ENCODE data around the gene TCFL5. TPM values are rescaled to one million over a fixed set of nuclear protein-coding genes. Genes with fewer than 3 reads are reported as not detected.
A peak's percentile ranks its signal among the peaks of the same experiment; 100 is the strongest.

TCFL5 gene
- total RNA-seq, 1 experiment from 2014 or later = 10.8 TPM

GRCh38 chr20:62820208-62820961 lies 41.2 kb downstream of the TCFL5 start:
- peaks cover 7% of the 10 kb centered on the region for H3K4me1 Mint-ChIP-seq (ENCODE audit: insufficient read depth, unreplicated experiment)
- POLR2A ChIA-PET = interaction anchor here (0.6 kb wide), 1 partner anchor 868 kb away, joined by 3 read pairs; no protein-coding TSS in a partner anchor
- CTCF ChIA-PET = interaction anchor here (0.6 to 4.8 kb wide), 2 partner anchors 12 to 205 kb away, joined by 3 to 25 read pairs; no protein-coding TSS in a partner anchor
- intact Hi-C loops (cut with micrococcal nuclease) = loop anchor here (5.0 kb wide), 1 partner anchor 42 kb away; the partner anchor contains the start of gene TCFL5
- H3K4me3 Mint-ChIP-seq (ENCODE audit: unreplicated experiment) = no peak overlapping the region
- H3K36me3 Mint-ChIP-seq (ENCODE audit: insufficient read depth, unreplicated experiment) = no peaks in the 10 kb centered on the region
- no peak overlapping the region for H3K27ac Mint-ChIP-seq (ENCODE audit: low read depth, unreplicated experiment)
- H3K9me3 Mint-ChIP-seq (ENCODE audit: unreplicated experiment) = no peaks in the 10 kb centered on the region
- no peaks in the 10 kb centered on the region for H3K27me3 Mint-ChIP-seq (ENCODE audit: insufficient read depth, unreplicated experiment)
- BruUV-seq (replicated peaks) = no TSS peak
- no peak for TF ChIP-seq CTCF (IDR thresholded peaks at IDR 0.05; ENCODE audit: unreplicated experiment)
- DNase-seq (ENCODE audit: unreplicated experiment) = peak; percentile 38

- no peak overlapping the region for H3K4me3 Mint-ChIP-seq (ENCODE audit: unreplicated experiment)
Measured at GRCh38 chr20:62819494-62820174, 42.0 kb downstream of the TCFL5 start.

GRCh38 chr20:62818592-62819493 lies 42.8 kb downstream of the TCFL5 start:
- H3K4me1 Mint-ChIP-seq (ENCODE audit: insufficient read depth, unreplicated experiment) = peaks cover 7% of the 10 kb centered on the region
- ChIA-PET CTCF (interaction anchor here (0.6 to 4.8 kb wide), 3 partner anchors 11 to 517 kb away, joined by 3 to 25 read pairs (median 3); no protein-coding TSS in a partner anchor), POLR2A (interaction anchor here (1.1 to 1.2 kb wide), 4 partner anchors 20 to 36 kb away, joined by 3 to 4 read pairs (median 3); partner anchors contain the start of gene MRGBP)
- H3K9me3 Mint-ChIP-seq (ENCODE audit: unreplicated experiment) = no peaks in the 10 kb centered on the region
- intact Hi-C loops (cut with micrococcal nuclease) = no loop called here
- H3K27me3 Mint-ChIP-seq (ENCODE audit: insufficient read depth, unreplicated experiment) = no peaks in the 10 kb centered on the region
- peak; percentile 77 for DNase-seq (ENCODE audit: unreplicated experiment)
- no peak overlapping the region for H3K4me3 Mint-ChIP-seq (ENCODE audit: unreplicated experiment)
- no peaks in the 10 kb centered on the region for H3K36me3 Mint-ChIP-seq (ENCODE audit: insufficient read depth, unreplicated experiment)
- BruUV-seq (replicated peaks) = no TSS peak
- peak overlapping the region; percentile 35 for H3K27ac Mint-ChIP-seq (ENCODE audit: low read depth, unreplicated experiment)
- TF ChIP-seq CTCF (IDR thresholded peaks at IDR 0.05; ENCODE audit: unreplicated experiment) = no peak

More at GRCh38 chr20:62819494-62820174, 42.0 kb downstream of the TCFL5 start:
- H3K36me3 Mint-ChIP-seq (ENCODE audit: insufficient read depth, unreplicated experiment) = no peaks in the 10 kb centered on the region
- CTCF ChIA-PET = interaction anchor here (0.6 to 4.8 kb wide), 2 partner anchors 11 to 205 kb away, joined by 3 to 25 read pairs; no protein-coding TSS in a partner anchor
- H3K27me3 Mint-ChIP-seq (ENCODE audit: insufficient read depth, unreplicated experiment) = no peaks in the 10 kb centered on the region
- DNase-seq (ENCODE audit: unreplicated experiment) = peak; percentile 50
- POLR2A ChIA-PET = interaction anchor here (1.2 kb wide), 2 partner anchors 19 to 36 kb away, joined by 3 to 4 read pairs; no protein-coding TSS in a partner anchor
- no TSS peak for BruUV-seq (replicated peaks)
- intact Hi-C loops (cut with micrococcal nuclease) = loop anchor here (5.0 kb wide), 1 partner anchor 43 kb away; the partner anchor contains the start of gene TCFL5
- no peaks in the 10 kb centered on the region for H3K9me3 Mint-ChIP-seq (ENCODE audit: unreplicated experiment)
- H3K4me1 Mint-ChIP-seq (ENCODE audit: insufficient read depth, unreplicated experiment) = peaks cover 7% of the 10 kb centered on the region
- no peak overlapping the region for H3K27ac Mint-ChIP-seq (ENCODE audit: low read depth, unreplicated experiment)
- no peak for TF ChIP-seq CTCF (IDR thresholded peaks at IDR 0.05; ENCODE audit: unreplicated experiment)

Data from MCF 10A (cell line).